Kidney (tissue), 14 donors: ENCODE data around the gene SUGCT. TPM values are rescaled to one million over a fixed set of nuclear protein-coding genes. Genes with fewer than 3 reads are reported as not detected.

Experiments
- DNase-seq, 5 donors: peaks; one replicate each; pipeline ENCODE4 v3.0.0-alpha.2; 2013 to 2020
- FAIRE-seq: peaks from 2 replicates; lab custom pipeline; 2012; peaks lifted over from hg19 to GRCh38; lab: Jason Lieb, UNC
- H3K27ac ChIP-seq, 2 donors: one replicate each; pipeline ENCODE4 v1.7.0; 2013; ENCODE audit warnings: low read depth in 2 of 2, low read length in 2 of 2, inconsistent platforms in 1 of 2
- H3K27me3 ChIP-seq: one replicate; pipeline ENCODE4 v1.7.1; 2013; ENCODE audit warnings: low read length, inconsistent platforms; ENCODE audit not compliant: control insufficient read depth, insufficient read depth
- H3K36me3 ChIP-seq, 3 donors: one replicate each; pipeline versions ENCODE4 v1.7.0 to v1.7.1; 2013; ENCODE audit warnings: low read length in 3 of 3, control low read depth in 1 of 3, inconsistent platforms in 1 of 3; ENCODE audit not compliant: insufficient read depth in 3 of 3, control insufficient read depth in 2 of 3
- H3K4me1 ChIP-seq, 3 donors: one replicate each; pipeline versions ENCODE4 v1.7.0 to v1.7.1; 2013; ENCODE audit warnings: low read length in 3 of 3, inconsistent platforms in 1 of 3, low read depth in 1 of 3; ENCODE audit not compliant: control insufficient read depth in 2 of 3, insufficient read depth in 2 of 3
- H3K4me3 ChIP-seq, 3 donors: one replicate each; pipeline versions ENCODE4 v1.7.0 to v1.8.1; 2013; ENCODE audit warnings: low read length in 3 of 3, control low read depth in 1 of 3, inconsistent platforms in 1 of 3
- H3K9ac ChIP-seq, 3 donors: one replicate each; pipeline versions ENCODE4 v1.7.0 to v1.7.1; 2013; ENCODE audit warnings: low read length in 3 of 3, control low read depth in 1 of 3, inconsistent platforms in 1 of 3
- H3K9me3 ChIP-seq, 3 donors: one replicate each; pipeline versions ENCODE4 v1.7.0 to v1.7.1; 2013; ENCODE audit warnings: low read length in 3 of 3, control low read depth in 1 of 3, inconsistent platforms in 1 of 3; ENCODE audit not compliant: control insufficient read depth in 2 of 3, insufficient read depth in 1 of 3
- intact Hi-C: fragments of 100-400 bp; cut with DNase I; formaldehyde crosslinking; loops from one replicate; pipeline ENCODE4 v1.11.1; 2022
- polyA plus RNA-seq: library from polyadenylated mRNA; stranded (reverse); fragments of 350-450 nt; fragmentation: Illumina TruSeq; extraction: RNeasy Lipid Tissue Mini Kit (QIAGEN cat#74804); gene quantifications from one replicate; pipeline ENCODE4 v1.2.3, GENCODE V29; 2014; ENCODE audit warnings: low read depth, low replicate concordance; ENCODE audit not compliant: insufficient read depth
- total RNA-seq: library from RNA; stranded (reverse); fragmentation: NEBNext Ultra II Directional; extraction: Animal tissue kit (Norgen Biotek cat#: 25700); gene quantifications from one replicate; pipeline ENCODE4 v1.2.1, GENCODE V29; 2021
- TF ChIP-seq, protein P1 (sequence below): IDR thresholded peaks from 3 replicates; pipeline ENCODE4 v1.5.1; 2012; ENCODE audit warnings: mild to moderate bottlenecking, moderate library complexity, borderline replicate concordance; ENCODE audit not compliant: insufficient read depth; ENCODE audit errors: extremely low read depth
- donor health status: control.
- donor health status: control.
- donor health status: control.
- donor health status: control.
- donor health status: control.
- donor health status: DM: yes; HTN: yes; CAD: no.
- donor health status: Normal renal cell carcinoma (clear cell type).

The SUGCT gene
- total and polyA plus RNA-seq, 2 donors from 2014 or later = 7.6 to 45.1 TPM

DNA sequence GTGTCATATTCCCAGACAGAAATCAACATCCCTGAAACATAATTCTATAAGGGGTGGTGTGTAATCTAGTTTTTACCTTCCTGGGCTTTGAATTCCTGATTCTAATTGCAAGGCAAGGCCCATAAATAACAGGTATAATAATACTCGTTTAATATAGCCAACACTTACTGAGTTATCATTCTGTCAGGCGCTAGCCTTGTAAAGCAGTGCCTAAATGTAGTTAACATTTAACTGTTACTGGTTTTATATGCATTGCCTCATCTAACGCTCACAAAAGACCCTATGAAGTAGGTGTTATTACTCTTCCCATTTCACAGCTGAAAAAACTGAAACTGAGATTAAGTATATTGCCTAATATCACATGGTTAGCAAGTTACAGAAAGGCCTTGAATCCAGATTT lies 772.5 kb downstream of the SUGCT start:
- H3K36me3 ChIP-seq = no peaks in the 10 kb centered on the region
- no peak overlapping the region for H3K27ac ChIP-seq
- FAIRE-seq (no peak), DNase-seq (no peak)
- TF ChIP-seq, protein P1, sequence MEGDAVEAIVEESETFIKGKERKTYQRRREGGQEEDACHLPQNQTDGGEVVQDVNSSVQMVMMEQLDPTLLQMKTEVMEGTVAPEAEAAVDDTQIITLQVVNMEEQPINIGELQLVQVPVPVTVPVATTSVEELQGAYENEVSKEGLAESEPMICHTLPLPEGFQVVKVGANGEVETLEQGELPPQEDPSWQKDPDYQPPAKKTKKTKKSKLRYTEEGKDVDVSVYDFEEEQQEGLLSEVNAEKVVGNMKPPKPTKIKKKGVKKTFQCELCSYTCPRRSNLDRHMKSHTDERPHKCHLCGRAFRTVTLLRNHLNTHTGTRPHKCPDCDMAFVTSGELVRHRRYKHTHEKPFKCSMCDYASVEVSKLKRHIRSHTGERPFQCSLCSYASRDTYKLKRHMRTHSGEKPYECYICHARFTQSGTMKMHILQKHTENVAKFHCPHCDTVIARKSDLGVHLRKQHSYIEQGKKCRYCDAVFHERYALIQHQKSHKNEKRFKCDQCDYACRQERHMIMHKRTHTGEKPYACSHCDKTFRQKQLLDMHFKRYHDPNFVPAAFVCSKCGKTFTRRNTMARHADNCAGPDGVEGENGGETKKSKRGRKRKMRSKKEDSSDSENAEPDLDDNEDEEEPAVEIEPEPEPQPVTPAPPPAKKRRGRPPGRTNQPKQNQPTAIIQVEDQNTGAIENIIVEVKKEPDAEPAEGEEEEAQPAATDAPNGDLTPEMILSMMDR = no peak
- intact Hi-C loops = no loop called here
- peaks cover 0 to 2% (median 0%) of the 10 kb centered on the region in 3 donors for H3K9me3 ChIP-seq
- H3K4me1 ChIP-seq = peaks cover 0 to 2% (median 0%) of the 10 kb centered on the region in 3 donors
- H3K4me3 ChIP-seq = no peak overlapping the region
- H3K9ac ChIP-seq = no peak overlapping the region
- no peaks in the 10 kb centered on the region for H3K27me3 ChIP-seq

GRCh38 chr7:40909346-40909980 lies 774.7 kb downstream of the SUGCT start:
- Histone ChIP-seq H3K36me3 (no peaks in the 10 kb centered on the region), H3K4me3 (no peak overlapping the region), H3K27ac (no peak overlapping the region), H3K4me1 (peaks cover 0 to 2% (median 0%) of the 10 kb centered on the region in 3 donors), H3K9ac (no peak overlapping the region), H3K27me3 (no peaks in the 10 kb centered on the region), H3K9me3 (peaks cover 0 to 2% (median 0%) of the 10 kb centered on the region in 3 donors)
- no peak for FAIRE-seq
- TF ChIP-seq, protein P1 = no peak
- peak in 3 of 5 donors; percentile 29 to 59 (median 58) for DNase-seq
- intact Hi-C loops = no loop called here

Other genes starting within 250 kb of the SUGCT start
- gene CDK13, start 184.7 kb upstream of the SUGCT start, total RNA-seq = 50.9 TPM
- 15.5 TPM for gene CDK13, start 184.7 kb upstream of the SUGCT start, polyA plus RNA-seq
- gene MPLKIP, start 383 bp upstream of the SUGCT start, total RNA-seq = 32.1 TPM
- gene MPLKIP, start 383 bp upstream of the SUGCT start, polyA plus RNA-seq = 58.7 TPM